HG02588 (cell line): ENCODE data around the gene FOXRED1.
A peak's percentile ranks its signal among the peaks of the same experiment; 100 is the strongest.
"Not testable (repeated sequence)": the region's sequence is repeated elsewhere in the genome, so short reads cannot be mapped to it uniquely, and the experiment has no call there.

Experiments used
- ATAC-seq: cut with Tn5 transposase; IDR thresholded peaks from one replicate; pipeline ENCODE4 v1.9.1; 2021; ENCODE audit warnings: mild to moderate bottlenecking, moderate library complexity; ENCODE audit not compliant: unreplicated experiment

Gene FOXRED1

DNA sequence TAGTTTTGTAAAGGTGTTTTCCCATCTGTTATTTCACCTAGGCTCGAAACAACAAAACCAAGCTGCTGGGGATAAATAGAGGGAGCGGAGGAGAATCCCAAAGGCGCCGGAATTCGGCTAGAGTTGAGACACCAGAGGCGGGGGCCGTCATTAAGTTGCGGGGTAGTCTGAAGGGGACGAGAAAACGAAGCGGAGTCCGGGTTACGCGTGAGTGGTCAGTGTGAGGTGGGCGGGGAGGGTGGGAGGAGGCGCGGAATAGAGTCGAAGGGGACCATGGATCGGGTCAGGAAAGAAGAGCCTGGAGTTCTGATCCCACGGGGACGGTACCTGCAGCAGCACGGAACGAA lies 620 bp upstream of the FOXRED1 start:
- no peak for ATAC-seq

GRCh38 chr11:126277322-126277721 lies 8.4 kb downstream of the FOXRED1 start:
- no peak for ATAC-seq

GRCh38 chr11:126277780-126278179 lies 8.8 kb downstream of the FOXRED1 start:
- no peak for ATAC-seq

DNA sequence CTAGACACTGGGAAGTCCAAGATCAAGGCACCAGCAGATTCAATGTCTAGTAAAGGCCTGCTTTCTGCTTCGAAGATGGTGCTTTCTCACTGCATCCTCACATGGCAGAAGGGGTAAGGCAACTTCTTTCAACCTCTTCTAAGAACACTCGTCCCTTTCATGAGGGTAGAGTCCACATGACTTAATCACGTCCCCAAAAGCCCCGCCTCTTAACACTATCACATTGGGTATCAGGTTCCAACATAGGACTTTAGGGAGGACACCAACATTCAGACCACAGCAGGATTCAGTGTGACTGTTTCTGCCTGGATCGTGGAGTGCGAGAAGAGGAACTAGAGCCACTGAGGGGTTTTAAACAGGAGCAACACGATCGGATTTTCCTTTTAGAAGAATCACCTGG lies 10.2 kb downstream of the FOXRED1 start:
- ATAC-seq, result no peak

DNA sequence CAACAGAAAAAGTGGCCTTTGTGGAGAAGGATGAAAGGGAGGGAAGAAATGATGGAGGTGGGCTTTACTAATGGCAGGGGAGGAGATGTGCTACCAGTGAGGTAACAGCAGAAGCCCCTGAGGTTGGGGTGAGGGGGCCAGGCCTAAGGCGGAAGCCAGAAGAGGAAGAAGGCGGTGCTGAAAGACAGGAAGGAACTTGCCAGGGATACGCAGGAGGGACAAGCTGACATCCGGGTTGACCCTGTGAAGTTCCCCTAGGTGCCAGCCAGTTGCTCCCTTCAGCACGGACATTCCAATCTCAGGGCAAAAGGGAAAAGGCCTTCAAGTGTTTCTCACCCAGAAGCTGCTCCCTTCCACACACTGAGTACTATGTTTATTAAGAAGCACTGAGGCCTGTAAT lies 11.6 kb downstream of the FOXRED1 start:
- ATAC-seq, result no peak

- ATAC-seq, result no peak
Observed at GRCh38 chr11:126281245-126281644, 12.3 kb downstream of the FOXRED1 start.

DNA sequence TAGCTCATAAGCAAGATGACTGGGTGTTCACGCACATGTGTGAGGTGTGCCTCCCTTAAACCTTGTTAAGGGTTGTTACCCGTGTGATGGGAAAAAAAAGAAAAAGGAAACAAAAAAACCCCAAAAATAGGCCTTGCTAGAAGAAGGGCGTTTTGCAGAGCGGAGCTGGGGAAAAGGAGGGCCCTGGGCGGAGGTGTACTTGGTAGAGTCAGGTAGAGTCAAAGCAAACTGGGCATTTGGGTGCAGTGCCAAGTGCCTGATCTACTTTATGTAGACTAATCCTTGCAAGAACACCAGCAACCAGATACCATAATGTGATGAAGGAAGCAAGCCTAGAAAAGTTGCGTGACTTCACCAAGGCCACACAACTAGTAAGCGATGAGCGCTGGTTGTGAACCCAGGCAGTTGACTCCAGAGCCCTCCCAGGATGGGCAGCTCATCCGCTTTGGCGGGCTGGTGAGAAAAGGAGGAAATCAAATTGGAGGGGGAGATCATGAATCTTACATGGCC lies 12.8 kb downstream of the FOXRED1 start:
- no peak for ATAC-seq

GRCh38 chr11:126282361-126282735 lies 13.4 kb downstream of the FOXRED1 start:
- no peak for ATAC-seq

GRCh38 chr11:126282736-126283591 lies 14.0 kb downstream of the FOXRED1 start, which contains the start of gene TIRAP:
Gene TIRAP, plus strand, starts transcription at chr11:126283093. Its CDS starts 7,802 bp downstream, at chr11:126290895.
- ATAC-seq, result peak; percentile 69

DNA sequence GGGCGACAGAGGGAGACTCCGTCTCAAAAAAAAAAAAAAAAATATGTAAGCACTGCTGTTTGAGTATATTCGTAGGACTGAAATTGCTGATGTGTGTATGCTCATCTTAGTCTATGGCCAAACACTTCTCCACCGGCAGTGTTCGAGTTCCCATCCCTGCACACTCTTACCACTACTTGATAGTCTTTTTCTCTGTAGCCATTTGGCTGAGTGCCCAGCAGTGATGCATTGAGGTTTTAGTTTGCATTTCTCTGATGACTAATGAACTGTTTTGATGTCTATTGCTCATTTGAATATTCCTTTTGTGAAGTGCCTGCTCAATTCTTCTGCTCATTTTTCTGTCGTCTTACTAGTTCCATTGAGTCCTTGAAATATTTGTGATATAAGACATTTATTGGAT lies 15.9 kb downstream of the FOXRED1 start:
- ATAC-seq, result peak; percentile 41

DNA sequence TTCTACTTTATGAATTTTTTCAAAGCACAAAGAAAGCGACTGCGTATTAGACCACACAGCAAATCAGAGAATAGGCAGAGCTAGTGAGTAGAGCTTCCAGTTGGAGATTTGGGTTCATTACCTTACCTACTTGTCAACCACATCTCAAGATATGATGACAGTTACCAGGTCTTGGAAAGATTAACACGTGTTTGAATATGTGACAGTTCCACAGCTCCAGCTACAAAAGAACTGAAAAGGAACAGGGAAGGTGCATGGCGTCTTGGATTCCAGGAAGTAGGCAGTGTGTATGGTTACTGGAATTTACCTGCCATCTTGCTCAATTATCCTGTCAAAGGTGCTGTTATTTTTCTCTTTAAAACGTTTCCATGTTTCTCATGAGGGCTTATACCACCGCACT lies 19.3 kb downstream of the FOXRED1 start:
- no peak for ATAC-seq

- ATAC-seq, result no peak
Observed at GRCh38 chr11:126290887-126291286, 21.9 kb downstream of the FOXRED1 start.

GRCh38 chr11:126293726-126294125 lies 24.8 kb downstream of the FOXRED1 start:
- peak; percentile 65 for ATAC-seq

DNA sequence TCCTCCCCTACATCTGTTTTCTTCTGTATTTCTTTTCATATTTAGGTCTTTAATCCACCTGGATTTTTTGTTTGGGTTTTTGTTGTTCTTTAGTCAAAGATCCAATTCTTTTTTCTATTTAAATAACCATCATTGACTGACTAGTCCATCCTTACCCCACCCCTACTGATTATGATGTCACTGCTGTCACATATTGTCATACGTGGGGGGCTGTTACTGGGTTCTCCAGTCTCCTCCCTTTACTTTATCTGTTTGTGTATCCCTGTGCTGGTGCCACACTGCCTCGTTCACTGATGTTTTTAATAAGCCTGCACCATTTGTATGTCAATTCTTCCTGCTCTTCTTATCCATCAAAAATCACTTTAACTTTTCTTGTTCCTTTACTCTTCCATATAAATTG lies 28.1 kb downstream of the FOXRED1 start:
- no peak for ATAC-seq

- ATAC-seq, result peak; percentile 88
Observed at GRCh38 chr11:126303623-126304456, 34.9 kb downstream of the FOXRED1 start, which contains the start of gene DCPS. Gene DCPS, plus strand, starts transcription at chr11:126304060. Its CDS starts 21 bp downstream, at chr11:126304081.

- peak; percentile 26 for ATAC-seq
Observed at GRCh38 chr11:126304457-126305075, 35.6 kb downstream of the FOXRED1 start.

DNA sequence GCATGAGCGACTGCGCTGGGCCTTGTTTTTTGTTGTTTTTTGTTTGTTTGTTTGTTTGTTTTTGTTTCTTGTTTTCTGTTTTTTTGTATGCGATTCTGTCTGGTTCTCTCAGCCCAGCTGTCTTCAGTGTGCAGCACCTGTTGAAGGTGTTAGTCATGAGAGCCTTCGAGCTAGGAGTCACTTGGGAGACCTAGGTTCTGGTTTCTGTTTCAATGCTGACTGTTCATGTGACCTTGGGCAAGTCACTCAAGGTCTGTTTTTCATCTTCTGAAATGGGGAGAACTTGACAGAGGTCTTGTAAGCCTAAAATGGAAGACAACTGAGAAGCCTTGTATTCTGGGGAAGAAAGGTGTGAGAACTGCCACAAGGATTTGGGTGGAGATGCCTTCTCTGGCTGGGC lies 36.7 kb downstream of the FOXRED1 start:
- peak; percentile 57 for ATAC-seq

DNA sequence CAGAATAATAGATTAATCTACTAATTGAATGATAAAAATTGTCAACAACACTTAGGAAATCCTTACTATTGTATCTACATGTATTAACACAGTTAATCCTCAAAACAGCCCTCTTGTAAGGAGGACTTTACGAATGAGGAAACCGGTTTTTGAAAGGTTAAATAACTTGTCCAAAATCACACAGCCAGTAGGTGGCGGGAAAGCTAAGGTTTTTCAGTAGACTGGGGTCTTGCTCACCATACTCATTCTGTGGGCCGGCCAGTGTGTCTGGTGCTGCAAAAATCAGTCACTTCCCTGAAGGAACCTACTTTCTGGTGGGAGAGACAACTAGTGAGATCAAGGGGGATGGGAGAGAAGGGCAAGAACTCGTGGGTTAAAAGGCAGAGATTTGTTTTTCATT lies 38.8 kb downstream of the FOXRED1 start:
- ATAC-seq, result no peak

- ATAC-seq, result no peak
Observed at GRCh38 chr11:126308271-126308671, 39.3 kb downstream of the FOXRED1 start.

- not testable (repeated sequence) for ATAC-seq
Observed at GRCh38 chr11:126308771-126309170, 39.8 kb downstream of the FOXRED1 start.
